ENCODE measurements around the gene ISY1.

The ISY1 gene

GRCh38 chr3:129121016-129121791 is 39.7 kb downstream of the ISY1 start:
- POLR2A ChIA-PET, result interaction anchor here (0.6 to 1.4 kb wide), 5 partner anchors 41 to 864 kb away, joined by 3 to 5 read pairs (median 4); partner anchors contain the start of genes IFT122 and MBD4
- no peak for DNase-seq (ENCODE audit: extremely low spot score)

GRCh38 chr3:129120254-129121004 is 40.4 kb downstream of the ISY1 start:
- DNase-seq (ENCODE audit: extremely low spot score), result peak; percentile 92
- CTCF ChIA-PET, result interaction anchor here (1.4 to 7.5 kb wide), 7 partner anchors 12 to 196 kb away, joined by 4 to 39 read pairs (median 6); partner anchors contain the start of gene COPG1
- TF ChIP-seq CTCF (IDR thresholded peaks at IDR 0.05; ENCODE audit: control extremely low read depth, extremely low read depth, low read depth, missing control alignments), result no peak
- POLR2A ChIA-PET, result no interaction called here

More at GRCh38 chr3:129121016-129121791, 39.7 kb downstream of the ISY1 start:
- CTCF ChIA-PET, result interaction anchor here (0.6 to 7.5 kb wide), 9 partner anchors 9 to 128 kb away, joined by 3 to 39 read pairs (median 5); partner anchors contain the start of gene COPG1
- no peak for TF ChIP-seq CTCF (IDR thresholded peaks at IDR 0.05; ENCODE audit: control extremely low read depth, extremely low read depth, low read depth, missing control alignments)

- CTCF ChIA-PET, result interaction anchor here (0.6 to 7.5 kb wide), 8 partner anchors 11 to 197 kb away, joined by 3 to 39 read pairs (median 5); a partner anchor contains a TSS
- POLR2A ChIA-PET, result no interaction called here
- DNase-seq (ENCODE audit: extremely low spot score), result no peak
- TF ChIP-seq CTCF (IDR thresholded peaks at IDR 0.05; ENCODE audit: control extremely low read depth, extremely low read depth, low read depth, missing control alignments), result no peak
Observed at GRCh38 chr3:129119365-129120100, 41.3 kb downstream of the ISY1 start.

GRCh38 chr3:129118745-129119144 is 42.1 kb downstream of the ISY1 start:
- CTCF ChIA-PET, result interaction anchor here (0.6 to 7.5 kb wide), 6 partner anchors 43 to 198 kb away, joined by 3 to 39 read pairs (median 8); a partner anchor contains a TSS

GRCh38 chr3:129117134-129117533 is 43.7 kb downstream of the ISY1 start:
- POLR2A ChIA-PET, result no interaction called here
- CTCF ChIA-PET, result interaction anchor here (7.5 kb wide), 1 partner anchor 64 kb away, joined by 39 read pairs; no protein-coding TSS in a partner anchor
- TF ChIP-seq CTCF (IDR thresholded peaks at IDR 0.05; ENCODE audit: control extremely low read depth, extremely low read depth, low read depth, missing control alignments), result no peak
- DNase-seq (ENCODE audit: extremely low spot score), result no peak

More at GRCh38 chr3:129118745-129119144, 42.1 kb downstream of the ISY1 start:
- POLR2A ChIA-PET, result no interaction called here
- TF ChIP-seq CTCF (IDR thresholded peaks at IDR 0.05; ENCODE audit: control extremely low read depth, extremely low read depth, low read depth, missing control alignments), result no peak
- no peak for DNase-seq (ENCODE audit: extremely low spot score)
